Stimulated activated CD8-positive, alpha-beta memory T cell treated with anti-CD3 and anti-CD28 coated beads, Interleukin-12 subunit alpha, Interleukin-12 subunit beta, amount 100 ng/mL, for 24 hours (primary cell): ENCODE data around the gene GSAP.

Experiments
- DNase-seq: peaks from one replicate; pipeline ENCODE4 v3.0.0-alpha.2; 2020; ENCODE audit errors: extremely low read depth

Gene GSAP

DNA sequence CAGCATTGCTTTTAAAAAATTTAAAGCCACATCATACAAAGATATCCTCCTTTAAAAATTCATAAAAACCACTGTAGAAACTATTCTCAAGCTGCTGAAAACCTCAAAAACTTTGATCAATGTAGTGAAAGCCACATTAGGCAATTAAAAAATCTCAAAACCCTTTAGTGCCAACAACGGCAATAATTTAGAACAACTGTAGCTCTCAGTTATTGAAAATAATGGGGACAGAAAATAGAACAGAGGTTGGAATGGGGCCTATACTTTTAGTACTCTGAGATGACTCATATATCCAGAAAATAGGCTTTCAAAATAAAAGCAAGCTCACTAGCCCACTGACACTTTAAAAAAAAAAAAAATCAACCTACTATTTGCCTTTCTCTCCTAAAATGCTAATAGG is 87.5 kb downstream of the GSAP start:
- DNase-seq, result no peak

DNA sequence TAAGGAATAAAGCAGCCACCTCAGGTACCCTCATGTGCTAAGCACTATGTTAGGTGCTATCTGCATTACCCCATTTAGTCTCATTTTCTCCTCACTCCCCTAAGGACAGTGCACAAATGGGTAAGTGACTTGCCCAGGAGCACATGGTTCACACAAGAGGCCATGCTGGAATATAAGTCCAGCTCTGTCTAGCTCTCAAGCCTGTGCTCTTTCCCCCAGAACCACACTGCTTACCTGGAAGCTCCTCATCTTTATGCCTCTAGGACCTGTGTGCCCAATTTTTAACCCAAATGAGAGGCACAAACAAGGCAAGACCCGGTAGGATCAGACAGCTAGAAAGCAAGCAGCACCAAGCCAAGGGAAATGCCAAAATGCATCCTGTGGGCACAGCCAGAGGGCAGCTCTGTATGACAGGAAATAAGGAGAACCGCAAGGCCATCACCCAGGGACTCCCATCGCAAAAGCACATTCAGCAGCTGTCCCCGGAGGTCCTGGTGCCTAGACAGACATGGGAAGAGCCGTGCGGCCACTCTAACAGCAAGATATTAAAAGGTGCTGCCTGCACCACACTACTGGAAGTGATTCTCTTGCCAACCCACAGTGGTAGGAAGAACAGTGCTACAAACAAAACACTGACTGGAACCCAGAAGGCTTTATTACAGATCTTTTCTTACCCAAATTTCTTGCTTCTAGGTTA is 88.1 kb downstream of the GSAP start:
- DNase-seq, result no peak

DNA sequence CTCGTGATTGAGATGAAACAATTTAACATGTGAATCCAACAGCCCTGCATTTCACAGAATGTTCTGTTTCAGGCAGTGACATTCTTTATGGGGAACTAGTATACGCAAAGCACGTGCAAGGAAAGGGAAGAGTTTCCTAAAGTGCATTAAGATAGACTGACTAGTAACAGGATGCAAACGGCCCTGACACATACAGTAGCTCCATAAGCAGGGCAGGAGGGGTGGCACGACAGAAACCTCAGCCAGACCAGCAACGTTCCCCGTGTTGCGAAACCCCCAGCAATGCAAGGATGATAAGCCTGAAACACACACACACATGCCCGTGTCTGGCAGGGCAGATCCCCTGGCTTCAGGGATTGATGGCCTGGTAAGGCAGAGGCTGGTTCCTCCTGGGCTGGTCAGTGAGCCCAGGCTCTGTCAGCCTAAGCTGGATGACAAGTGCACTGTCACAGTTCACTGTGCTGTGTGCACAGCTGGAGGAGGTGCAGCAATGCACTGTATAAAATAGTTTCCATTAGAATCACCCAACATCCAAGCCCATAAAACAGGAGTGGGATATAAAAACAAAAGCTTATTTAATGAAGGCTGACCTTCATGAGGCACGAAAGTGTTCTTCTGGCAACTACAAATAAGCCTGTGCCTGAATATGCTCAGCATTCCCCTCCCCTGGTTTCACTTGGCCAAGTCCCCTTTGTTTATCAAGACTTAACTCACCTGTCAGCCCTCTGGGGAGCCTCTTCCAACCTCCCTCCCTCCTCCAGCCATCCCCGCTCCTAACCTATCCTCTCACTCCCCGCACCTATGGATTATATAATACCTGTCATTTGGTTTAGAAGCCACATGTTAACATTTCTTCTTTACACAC is 88.8 kb downstream of the GSAP start:
- no peak for DNase-seq

DNA sequence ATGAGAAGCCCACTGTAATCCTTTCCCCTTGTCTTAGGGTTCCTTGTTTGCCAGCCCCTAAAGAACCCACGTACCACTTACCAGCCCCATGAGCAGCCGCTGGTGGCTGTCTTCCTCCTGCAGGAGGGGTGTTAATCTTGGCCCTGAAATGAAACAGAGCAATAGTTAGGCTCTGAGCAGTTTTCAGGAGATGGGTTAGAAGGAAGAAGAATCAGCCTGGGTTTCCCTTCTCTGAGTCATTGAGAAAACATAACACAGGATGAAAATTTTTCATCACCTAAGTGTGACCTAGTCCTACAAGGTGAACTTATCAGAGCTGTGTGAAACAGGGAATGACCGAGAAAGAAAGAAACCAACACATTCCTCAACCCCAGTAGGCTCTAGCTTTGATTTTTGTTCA is 90.0 kb downstream of the GSAP start:
- no peak for DNase-seq

DNA sequence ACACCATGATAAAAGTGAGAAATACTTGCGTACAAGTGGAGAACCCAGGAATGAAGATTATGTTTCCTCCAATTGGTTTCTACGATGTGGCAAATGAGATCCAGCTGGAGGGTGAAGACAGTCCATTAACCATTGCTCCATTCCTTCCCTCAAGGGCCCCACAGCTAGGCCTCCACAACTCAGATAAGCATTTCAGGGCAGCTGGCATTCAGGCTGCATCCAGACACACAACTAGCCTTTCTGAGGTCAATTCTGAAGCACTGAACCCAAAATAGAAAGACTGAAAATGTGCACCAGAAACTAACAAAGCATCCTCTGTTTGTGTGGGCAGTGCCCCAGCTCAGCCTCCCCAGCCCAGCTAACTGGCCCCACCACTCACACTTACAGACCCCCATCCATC is 94.8 kb downstream of the GSAP start:
- DNase-seq, result no peak

DNA sequence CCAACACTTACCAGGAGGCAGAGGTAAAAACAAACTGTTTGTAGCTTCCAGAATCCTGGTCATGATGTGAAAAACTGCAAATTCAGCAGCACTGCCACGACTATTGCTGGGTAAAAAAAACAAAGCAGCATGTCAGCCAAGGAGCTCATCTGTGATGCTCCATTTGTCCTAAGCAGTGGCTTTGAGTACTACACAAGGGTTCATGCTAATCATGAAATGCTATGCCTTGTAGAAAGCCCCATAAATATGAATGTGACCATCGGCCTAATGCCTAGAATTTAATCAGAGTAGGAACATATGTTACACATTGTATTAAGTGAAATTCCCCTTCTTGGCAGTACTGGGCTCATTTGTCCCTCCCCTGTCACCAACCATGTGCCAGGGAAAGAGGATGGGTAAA is 95.4 kb downstream of the GSAP start:
- no peak for DNase-seq

DNA sequence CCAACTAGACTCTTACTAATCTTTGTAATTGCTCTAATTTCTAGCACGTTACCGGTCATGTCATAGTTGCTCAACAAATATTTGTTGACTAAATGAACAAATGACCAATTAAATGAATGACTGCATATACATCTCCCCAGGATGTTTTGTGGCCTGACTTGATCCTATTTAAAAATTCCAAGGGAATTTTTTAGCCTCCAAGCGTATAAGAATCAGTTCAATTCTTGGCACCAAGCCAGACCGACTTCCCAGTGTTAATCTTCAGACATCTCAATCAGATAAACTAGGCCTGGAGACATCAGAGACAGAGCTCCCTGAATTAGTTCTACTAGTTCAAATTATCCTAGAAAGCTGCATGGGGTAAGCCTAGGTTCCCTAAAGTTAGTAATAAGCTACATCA is 96.0 kb downstream of the GSAP start:
- no peak for DNase-seq

DNA sequence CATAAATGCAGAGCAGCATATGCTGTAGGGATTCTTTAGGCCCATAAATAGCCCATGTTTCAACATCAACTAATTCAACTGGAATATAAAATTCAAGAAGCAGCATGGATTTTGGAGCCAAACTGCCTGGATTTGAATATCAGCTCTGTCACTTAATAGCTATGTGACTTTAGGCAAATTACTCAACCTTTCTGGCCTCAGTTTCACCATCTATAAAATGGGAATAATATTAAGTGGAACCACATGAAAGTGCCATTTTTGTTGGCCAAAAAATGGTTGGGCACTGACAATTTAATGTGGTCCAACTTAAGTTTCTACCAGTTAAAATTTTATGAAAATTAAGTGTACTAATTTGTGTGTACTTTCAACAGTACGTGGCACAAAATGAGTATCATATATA is 98.1 kb downstream of the GSAP start:
- DNase-seq, result no peak

DNA sequence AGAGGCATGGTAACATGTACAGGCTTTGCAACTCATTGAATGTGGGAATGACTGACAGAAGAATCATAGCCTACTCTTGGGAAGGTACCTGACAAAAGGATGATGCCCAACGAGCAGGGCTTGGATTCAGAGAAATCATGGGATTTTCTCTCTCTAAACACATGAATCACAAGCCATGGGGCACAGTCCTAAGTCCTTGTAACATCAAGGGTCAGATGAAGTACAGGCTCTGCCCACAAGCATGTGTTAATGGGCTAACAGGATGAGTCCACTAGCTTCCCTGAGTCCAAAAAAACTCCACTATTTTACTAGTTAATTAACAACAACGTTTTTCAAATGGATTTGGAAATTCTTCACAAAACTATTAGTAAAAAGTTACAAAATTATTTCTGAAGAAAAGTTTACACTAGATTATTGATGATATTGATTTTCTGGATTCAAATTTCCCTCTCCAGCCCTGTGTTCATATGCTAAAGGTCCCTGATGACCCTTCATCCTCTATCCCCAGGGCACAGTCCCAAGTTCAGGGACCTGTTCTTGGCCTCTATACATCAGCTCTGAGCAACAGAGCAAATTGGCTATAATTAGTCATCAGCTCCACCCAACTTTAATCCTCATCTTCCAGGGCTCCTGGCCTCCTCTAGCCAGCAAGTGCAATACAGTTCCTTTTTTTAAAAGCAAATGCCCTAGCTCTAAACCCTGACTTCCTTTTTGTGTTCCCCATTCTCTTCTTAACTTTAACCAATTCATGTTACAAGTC is 99.8 kb downstream of the GSAP start:
- no peak for DNase-seq

DNA sequence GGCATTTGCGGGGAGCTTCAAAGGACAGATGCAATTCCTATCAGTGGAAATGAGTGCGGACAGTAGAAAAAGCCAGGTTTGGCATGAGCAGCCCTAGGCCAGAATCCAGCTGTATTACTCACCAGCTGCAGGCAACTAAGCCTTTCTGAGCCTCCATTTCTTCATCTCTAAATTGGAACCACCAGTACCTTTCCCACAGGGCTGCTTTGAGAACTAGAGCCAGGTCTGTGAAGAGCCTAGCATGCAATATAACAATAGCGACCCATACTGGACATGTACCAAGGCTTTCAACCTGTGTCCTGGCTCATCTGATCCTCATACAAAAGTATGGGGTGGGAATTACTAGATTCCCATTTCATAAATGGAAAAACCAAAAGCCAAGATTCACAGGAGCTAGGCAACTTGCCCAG is 101.0 kb downstream of the GSAP start:
- no peak for DNase-seq

DNA sequence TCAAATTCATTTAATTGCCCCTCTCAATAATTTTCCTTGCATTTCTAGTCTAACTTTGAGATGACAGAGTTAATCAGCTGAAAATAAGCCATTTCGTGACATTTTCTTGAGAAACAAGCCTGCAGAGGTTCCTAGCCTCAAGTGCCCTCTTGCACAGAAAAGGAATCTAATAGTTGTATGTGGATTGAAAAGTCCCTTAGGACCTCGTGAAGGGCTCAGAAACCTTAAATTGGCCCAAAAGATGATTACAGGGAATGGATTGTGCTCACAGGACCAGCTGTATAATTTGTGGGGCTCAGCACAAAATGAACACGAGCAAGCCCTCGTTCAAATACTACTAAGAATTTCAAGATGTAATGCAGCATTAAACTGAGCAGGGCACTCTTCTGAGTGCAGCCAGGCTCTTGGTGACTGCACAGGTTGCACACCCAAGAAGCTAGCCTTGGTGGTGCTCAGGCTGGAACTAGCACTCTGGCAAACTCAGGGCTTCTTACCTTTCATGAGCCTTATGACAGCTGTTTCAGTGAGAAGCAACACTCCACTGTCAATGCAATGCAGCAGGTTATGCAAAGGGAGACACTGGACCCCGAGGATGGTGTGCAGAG is 102.2 kb downstream of the GSAP start:
- no peak for DNase-seq

DNA sequence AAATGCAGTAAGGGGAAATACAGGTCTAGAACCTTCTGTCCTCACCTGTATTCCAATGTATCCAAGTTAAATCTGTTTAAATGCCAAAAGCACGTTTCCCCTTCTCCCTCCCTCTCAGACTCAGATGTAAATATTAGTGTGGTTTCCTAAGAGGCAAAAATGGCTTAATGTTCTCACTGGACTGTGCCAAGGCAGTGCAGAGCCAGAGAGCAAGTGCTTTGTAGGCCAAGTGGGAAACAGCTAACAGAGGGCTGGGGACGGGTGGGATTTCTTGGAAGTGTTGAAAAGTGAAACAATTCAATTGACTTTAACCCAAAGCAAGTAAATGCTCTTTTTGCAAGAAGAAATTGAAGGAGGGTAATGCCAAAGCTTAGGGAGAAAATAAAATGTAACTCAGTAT is 103.1 kb downstream of the GSAP start:
- no peak for DNase-seq

DNA sequence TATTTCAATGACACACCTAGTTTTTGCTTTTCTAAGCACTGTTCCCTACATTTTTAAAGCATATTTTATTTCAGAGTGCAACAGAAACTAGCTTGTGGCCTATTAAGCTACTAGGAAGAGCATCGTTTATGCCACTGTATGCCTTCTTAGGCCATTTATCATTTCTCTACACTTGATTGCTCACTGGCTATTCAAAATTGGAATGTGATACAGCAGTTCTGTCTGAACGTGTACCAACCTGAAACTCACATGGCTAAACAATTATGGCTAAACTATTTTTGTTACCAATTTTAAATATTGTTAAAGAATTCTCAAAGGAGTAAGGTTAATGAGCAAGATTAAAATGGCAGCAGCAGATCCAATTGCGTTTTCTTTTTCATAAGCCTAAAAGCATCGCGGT is 105.2 kb downstream of the GSAP start:
- DNase-seq, result no peak

DNA sequence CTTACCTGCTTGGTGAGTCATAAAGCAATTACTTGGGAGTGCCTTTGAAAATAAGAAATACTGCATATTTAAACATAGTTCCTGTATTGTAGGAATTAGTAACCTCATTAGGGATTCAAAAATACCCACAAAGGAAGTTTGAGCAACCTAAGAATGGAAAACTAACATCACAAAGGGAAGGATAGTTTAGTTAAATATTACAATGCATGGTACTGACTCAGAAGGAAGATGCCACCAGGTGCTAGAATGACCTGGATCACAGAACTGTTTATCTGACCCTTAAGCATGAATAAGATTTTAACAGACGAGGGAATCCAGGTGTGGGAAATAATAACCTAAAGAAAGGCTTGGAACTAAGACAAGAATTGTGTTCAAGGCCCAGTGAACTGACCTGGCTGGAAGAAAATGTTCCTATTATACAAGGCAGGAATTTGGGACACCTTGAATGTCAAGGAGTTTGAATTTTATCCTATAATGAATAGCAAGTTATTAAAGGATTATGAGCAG is 106.4 kb downstream of the GSAP start:
- no peak for DNase-seq

DNA sequence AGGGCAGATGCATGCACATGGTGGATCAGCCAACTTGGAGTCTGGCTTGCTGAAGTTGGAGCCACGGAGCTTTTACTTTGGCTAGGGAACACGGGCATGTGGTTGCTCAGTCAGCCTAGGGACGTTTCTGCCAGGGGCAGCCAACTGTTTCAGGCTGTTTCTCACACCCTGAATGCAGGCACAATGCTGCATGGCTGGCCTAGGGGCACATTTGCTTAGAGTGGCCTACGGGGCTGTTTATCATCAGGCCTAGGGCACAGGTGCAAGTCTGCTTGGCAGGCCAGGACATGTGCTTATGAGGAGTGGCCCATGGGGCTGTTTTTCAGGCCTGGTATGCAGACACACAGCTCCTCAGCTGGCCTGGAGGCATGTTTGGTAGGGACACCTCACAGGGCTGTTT is 107.4 kb downstream of the GSAP start:
- DNase-seq, result no peak

DNA sequence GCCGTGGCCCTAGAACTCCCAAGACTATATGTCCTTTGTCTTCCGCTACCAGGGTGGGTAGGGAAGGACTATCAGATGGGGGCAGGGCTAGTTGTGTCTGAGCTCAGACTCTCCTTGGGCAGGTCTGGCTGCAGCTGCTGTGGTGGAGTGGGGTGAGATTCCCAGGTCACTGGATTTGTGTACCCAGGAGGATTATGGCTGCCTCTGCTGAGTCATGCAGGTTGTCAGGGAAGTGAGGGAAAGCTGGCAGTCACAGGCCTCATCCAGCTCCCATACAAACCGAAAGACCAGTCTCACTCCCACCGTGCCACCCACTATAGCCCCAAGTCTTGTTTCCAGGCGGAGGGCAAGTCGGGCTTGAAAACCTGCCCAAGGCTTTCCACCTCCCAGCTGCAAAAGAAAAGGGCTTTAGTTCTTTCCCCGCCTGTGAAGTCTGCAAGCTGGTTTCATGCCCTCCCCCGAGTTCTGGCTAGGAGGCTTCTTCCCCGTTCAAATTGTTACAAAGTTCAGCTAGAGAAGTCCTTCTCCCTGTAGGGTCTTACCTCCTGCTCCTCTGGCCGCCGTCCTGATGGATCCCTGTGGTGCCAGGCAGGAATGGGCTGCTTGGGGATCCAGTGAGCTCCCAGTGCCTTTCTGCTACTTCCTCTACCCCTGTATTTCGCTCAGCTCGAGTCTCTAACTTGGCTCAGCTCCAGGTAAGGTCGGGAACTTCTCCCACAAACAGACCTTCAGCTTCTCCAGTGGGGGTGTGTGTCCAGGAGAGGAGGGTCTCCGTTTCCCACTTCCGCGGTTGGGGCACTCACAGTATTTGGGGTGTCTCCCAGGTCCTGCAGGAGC is 109.7 kb downstream of the GSAP start:
- no peak for DNase-seq

DNA sequence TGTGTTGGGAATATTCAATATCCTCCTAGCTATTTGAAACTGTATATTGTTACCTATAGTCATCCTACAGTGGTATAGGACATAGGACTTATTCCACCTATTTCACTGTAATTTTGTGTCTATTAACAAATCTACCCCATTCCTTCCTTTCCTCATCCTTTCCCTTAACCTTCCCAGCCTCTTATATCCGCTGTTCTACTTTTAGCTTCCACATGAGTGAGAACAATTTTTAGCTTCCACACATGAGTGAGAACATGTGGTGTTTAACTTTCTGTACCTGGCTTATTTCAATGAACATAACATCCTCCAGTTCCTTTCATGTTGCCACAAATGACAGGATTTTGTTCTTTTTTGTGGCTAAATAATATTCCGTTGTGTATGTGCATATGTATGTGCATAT is 120.6 kb downstream of the GSAP start:
- no peak for DNase-seq

DNA sequence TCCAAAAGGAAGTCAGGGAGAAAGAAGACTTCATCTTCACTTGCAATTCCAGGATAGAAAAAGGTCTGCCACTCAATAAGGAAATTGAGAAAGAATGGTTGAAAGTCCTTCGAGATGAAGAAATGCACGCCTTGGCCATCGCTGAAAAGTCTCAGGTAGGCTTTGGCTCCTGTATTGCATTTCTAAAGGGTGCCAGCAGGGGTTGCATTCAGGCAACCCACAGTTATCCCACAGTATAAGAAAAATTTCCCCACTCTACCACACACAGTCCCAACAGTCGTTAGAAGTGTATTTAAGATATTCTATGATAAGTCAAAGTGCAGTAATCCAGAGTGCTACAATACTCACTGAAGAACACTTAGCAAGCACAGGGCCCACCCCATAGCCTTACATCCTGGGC is 123.1 kb downstream of the GSAP start:
- DNase-seq, result no peak

DNA sequence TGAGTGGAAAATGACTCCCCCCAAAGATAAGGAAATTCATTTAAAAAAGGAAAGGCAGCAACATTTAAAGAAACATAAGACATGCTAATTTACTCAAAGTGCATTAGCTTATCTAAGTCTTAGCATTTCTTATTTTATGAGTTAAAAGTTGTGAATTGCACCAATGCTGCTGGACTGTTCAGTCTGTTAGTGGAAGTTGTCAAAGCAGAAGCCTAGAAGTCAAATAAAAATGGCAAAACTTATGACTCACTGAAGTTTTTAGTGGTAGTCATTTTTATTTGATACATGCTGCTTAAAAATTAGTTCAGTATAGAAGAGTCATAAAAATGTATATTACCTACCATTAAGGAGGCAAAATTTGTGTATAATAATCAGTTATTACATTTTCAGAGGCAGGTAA is 125.7 kb downstream of the GSAP start:
- DNase-seq, result no peak

DNA sequence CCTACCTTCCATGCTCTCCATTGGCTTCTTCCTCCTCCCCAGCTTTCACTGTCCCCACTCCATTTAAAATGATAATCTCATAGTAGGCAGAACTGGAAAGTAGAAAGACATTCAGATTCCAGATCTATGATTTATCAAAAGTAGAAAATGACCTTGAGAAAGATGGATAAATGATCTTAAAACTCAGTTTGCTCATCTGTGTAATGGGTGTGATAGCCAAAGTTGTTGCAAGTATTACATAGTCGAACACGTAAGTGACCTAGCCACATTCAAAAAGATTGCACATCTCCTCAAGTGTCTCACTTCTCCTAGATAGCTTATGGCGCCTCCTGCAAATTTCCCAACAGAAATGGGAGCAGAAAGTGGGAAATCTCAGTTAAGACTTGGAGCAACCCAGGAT is 126.8 kb downstream of the GSAP start:
- no peak for DNase-seq

DNA sequence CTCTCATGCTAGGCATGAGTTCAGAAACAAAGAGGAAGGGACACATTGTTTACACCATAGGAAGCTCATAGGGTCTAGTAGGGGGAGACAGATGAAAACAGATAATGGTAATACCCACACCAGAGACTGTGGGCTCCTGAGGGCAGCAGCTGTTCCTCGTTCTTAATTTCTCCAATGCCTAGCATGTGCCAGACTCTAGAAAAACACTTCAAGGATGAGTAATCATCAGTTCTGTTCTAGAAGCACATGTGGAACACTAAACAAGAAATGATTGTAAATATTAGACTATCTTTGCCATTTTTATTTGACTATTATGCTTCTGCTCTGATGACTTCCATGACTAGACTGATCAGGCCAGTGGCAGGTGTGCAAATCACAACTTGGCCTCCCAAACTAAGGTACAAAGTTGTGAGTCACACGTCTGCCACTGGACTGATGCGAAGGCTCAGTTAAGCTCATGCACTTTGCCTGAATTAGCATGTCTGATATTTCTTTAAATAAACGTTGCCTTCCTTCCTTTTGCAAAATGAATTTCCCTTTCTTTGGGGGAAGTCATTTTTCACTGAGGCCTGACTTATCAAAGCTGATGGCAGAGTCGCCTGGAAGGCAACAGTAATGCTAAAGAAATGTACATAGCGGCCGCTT is 127.4 kb downstream of the GSAP start:
- DNase-seq, result no peak
